AG10803 (cell line): ENCODE results near the gene MARK3.

Experiments
- DNase-seq: peaks from one replicate; pipeline ENCODE4 v3.0.0; 2010; ENCODE audit warnings: low read depth
- H3K4me3 ChIP-seq: 2 replicates; pipeline ENCODE4 v1.5.1; 2011; ENCODE audit warnings: mild to moderate bottlenecking, low read length, control low read depth
- TF ChIP-seq, protein P1 (sequence below): conservative IDR thresholded peaks from 2 replicates; pipeline ENCODE4 v1.5.1; 2011; ENCODE audit warnings: mild to moderate bottlenecking, low read length, control low read depth, inconsistent platforms

MARK3 gene

DNA sequence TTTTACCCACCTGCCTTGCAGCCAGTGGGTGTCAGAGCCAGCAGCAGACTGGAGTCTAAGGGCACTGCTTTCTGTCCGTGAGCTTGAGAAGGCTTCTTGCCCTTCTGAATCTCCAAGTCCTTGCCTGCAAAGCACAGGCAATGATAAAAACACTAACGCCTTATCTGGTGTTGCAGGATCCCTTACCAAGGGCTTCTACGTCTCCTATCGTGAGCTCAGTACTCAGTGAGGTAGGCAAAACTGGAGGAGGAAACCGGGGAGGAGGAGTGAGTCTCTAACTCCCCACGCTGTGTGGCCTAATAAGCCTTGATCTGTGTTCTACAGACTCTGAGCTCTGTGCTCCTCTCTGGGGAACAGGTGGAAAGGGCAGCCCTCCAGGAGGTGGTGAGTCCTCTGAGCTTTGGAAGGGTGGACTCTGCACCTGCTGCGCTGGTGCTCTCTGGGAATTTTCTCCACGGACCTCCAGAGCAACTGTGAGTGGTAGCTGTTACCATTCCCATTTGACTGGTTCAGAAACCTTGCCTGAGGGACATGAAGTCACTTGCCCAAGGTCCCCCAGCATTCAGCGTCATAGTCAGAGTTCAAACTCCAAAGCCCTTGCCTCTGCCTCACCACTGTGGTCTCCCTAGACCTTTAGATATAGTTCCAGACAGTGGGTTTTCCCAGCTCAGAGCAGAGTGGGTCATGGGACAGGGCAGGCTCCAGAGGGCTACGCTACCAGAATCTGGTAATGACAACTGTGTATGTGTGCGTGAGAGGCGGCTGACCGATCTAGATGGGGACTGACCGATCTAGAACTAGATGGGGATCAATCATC is 7.0 kb upstream of the MARK3 start:
- no peak for DNase-seq
- TF ChIP-seq, protein P1, sequence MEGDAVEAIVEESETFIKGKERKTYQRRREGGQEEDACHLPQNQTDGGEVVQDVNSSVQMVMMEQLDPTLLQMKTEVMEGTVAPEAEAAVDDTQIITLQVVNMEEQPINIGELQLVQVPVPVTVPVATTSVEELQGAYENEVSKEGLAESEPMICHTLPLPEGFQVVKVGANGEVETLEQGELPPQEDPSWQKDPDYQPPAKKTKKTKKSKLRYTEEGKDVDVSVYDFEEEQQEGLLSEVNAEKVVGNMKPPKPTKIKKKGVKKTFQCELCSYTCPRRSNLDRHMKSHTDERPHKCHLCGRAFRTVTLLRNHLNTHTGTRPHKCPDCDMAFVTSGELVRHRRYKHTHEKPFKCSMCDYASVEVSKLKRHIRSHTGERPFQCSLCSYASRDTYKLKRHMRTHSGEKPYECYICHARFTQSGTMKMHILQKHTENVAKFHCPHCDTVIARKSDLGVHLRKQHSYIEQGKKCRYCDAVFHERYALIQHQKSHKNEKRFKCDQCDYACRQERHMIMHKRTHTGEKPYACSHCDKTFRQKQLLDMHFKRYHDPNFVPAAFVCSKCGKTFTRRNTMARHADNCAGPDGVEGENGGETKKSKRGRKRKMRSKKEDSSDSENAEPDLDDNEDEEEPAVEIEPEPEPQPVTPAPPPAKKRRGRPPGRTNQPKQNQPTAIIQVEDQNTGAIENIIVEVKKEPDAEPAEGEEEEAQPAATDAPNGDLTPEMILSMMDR, result no peak
- H3K4me3 ChIP-seq, result no peak overlapping the region

DNA sequence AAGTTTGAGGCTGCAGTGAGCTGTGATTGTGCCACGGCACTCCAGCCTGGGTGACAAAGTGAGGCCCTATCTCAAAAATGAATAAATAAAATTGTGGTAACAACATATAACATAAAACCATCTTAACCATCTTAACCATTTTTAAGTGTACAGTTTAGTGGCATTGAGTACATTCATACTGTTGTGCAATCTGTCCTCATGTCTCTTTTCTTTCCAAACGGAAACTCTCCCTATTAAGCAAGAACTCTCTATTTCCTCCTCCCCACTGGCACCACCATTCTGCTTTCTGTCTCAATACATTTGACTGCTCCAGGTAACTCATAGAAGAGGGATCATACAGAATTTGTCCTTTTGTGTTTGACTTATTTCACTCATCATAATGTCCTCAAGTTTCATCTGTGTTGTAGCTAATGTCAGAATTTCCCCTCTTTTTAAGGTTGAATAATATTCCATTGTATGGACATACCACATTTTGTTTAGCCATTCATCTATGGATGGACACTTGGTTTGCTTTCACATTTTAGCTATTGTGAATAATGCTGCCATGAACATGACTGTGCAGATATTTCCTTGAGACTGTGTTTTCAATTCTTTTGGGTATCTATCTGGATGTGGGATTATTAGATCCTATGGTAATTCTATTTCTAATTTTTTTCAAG is 4.4 kb upstream of the MARK3 start:
- TF ChIP-seq, protein P1, result no peak
- peak; percentile 30 for DNase-seq
- no peak overlapping the region for H3K4me3 ChIP-seq

DNA sequence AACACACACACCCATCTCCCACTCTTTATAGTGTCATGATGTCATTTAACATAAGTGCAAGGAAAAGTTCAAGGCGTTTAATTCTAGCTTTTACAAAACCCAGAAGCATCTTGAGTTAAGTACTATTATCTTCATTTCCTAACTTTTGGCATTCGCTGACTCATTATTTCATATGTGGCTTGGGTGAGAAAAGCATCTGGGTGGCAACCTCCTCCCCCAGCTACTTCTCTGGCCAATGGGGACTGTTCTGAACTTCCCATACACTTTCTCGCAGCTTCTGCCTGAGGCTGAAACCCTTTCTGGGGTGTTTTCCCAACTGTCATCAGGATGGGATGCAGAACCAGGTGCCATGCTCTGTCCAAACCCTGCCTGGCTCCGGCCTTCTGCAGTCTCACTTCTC is 2.8 kb upstream of the MARK3 start:
- TF ChIP-seq, protein P1, result no peak
- DNase-seq, result peak; percentile 82
- no peak overlapping the region for H3K4me3 ChIP-seq

DNA sequence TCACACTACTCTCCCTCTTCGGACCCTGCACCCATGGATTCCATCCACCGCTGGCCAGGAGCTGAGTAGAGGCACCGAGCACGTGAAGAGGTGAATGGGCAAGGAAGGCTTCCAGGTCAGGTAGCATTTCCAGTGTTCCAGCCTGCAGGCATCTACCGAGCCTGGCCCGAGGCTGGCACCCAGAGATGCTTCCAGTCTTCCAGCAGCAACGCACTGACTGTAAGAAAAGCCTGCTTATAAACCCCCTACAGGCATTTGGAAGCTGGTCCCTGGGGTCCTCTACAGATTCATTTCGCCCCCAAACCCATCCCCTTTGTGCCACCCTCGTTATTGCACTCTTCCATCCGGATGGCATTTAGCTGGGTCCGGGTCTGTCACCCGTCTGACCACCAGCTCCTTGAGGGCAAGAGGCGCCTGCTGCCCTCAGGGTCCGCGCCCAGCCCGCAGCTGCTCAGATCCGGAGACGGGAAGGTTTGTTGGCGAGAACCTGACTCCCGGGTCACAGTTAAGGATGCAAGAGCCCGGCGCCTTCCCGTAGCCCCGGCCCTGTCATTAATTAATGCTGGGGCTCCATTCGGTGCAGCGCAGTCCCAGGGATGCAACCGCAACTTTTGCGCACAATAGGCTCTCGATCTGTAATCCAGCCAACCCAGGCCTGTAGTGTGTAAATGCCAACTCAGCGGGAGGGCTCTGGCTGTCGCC is 614 bp upstream of the MARK3 start:
- TF ChIP-seq, protein P1, result no peak
- peak overlapping the region; percentile 98 for H3K4me3 ChIP-seq
- DNase-seq, result no peak

DNA sequence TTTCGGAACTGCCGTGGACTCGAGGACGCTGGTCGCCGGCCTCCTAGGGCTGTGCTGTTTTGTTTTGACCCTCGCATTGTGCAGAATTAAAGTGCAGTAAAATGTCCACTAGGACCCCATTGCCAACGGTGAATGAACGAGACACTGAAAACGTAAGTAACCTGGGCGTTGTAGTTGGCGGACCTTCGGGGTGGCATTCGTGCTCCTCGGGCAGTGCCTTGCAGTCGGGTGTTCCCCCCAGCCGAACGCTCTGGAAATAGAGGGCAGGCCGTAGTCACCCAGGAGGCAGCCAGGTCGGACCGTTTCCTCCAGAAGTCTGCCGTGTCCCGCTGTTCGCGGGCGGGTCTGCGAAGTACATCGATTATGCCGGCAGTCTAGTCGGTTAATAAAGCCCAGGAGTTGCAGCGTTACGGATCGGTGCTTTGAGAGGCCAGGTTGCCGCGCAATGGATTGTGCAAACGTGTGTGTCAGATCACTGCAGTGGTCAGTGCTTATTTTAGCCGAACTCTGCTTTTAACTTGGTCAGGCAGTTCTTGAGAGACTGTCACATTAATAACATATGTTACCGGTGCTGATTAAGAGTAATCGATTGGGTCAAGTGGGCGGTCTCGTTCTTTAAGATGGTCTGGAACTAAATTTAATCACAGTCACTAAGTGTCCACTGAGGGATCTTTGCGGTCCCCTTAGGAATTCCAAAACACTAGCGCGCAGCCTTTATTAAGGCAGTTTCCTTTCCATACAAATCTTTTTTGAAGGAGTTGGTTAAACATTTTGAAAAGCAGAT is 906 bp downstream of the MARK3 start:
- TF ChIP-seq, protein P1, result no peak
- peak; percentile 23 for DNase-seq
- peak overlapping the region; percentile 98 for H3K4me3 ChIP-seq

DNA sequence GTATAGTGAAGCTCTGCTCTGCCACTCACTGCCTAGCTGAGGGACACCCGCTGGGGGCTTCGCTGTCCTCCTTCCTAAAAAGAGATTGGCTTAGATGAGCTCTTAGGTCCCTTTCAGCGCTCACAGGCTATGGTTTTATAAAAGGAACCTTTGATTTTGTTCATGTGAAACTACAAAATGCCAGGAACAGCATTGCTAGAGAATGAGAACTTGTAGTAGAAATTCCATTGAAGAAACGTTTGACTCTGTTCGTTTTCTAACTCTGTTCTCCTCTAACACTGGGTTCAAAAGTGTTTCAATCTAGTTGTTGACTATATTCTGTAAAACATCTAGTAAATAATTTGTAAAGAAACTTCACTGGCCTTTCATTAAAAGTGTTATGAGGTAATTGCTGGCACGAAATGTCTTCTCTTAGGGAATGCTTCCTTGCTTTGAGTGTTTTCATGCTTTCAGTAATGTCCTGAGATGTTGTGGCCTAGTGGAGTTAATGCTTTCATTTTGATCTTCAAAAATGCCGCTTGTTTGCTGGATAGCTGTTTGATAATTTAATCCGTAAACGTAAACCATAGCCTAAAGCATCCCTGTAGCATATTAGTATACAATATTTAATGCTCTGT is 1.6 kb downstream of the MARK3 start:
- TF ChIP-seq, protein P1, result no peak
- H3K4me3 ChIP-seq, result peak overlapping the region; percentile 98
- DNase-seq, result peak; percentile 33
